HL-60 (cell line): ENCODE data around the gene SMARCAD1.

Source experiments
- DNase-seq, 2 experiments: peaks; one replicate each; pipeline ENCODE4 v3.0.0-alpha.2; 2010 to 2020; ENCODE audit warnings: low read depth in 1 of 2, low spot score in 1 of 2
- H3K27ac ChIP-seq: fragments of 250-450 bp; sonication (Bioruptor Pico); replicated peaks from 2 replicates; pipeline ENCODE4 v1.5.1; 2020; ENCODE audit warnings: mild to moderate bottlenecking, moderate library complexity
- H3K27me3 ChIP-seq: fragments of 250-450 bp; sonication (Bioruptor Pico); 2 replicates; pipeline ENCODE4 v1.5.1; 2021; ENCODE audit warnings: mild to moderate bottlenecking, moderate library complexity; ENCODE audit not compliant: insufficient read depth, poor library complexity, severe bottlenecking
- H3K4me3 ChIP-seq: replicated peaks from 2 replicates; pipeline ENCODE4 v1.5.1; 2011; ENCODE audit warnings: mild to moderate bottlenecking, control low read depth, low read length; ENCODE audit not compliant: insufficient read depth
- CTCF ChIP-seq: IDR thresholded peaks from one replicate; pipeline ENCODE4 v1.5.1; 2011; ENCODE audit warnings: low read length, control low read depth, inconsistent platforms; ENCODE audit not compliant: insufficient read depth
- GABPA ChIP-seq: IDR thresholded peaks from 2 replicates; pipeline ENCODE4 v1.6.1; 2012; ENCODE audit warnings: low read depth
- POLR2AphosphoS5 ChIP-seq: IDR thresholded peaks from 2 replicates; pipeline ENCODE4 v1.6.1; 2012; ENCODE audit warnings: low read depth
- REST ChIP-seq: IDR thresholded peaks from 2 replicates; pipeline ENCODE4 v1.6.1; 2012; ENCODE audit warnings: low read depth; ENCODE audit not compliant: insufficient replicate concordance
- SPI1 ChIP-seq: IDR thresholded peaks from 2 replicates; pipeline ENCODE4 v1.6.1; 2012; ENCODE audit warnings: low read depth, mild to moderate bottlenecking, borderline replicate concordance

SMARCAD1 gene

GRCh38 chr4:94237271-94237670, 29.6 kb downstream of the SMARCAD1 start:
- Histone ChIP-seq H3K27ac (no peak overlapping the region), H3K27me3 (no peaks in the 10 kb centered on the region), H3K4me3 (no peak overlapping the region)
- TF ChIP-seq POLR2AphosphoS5 = no peak
- no peak for TF ChIP-seq REST
- no peak for TF ChIP-seq CTCF
- TF ChIP-seq SPI1 = no peak
- no peak for TF ChIP-seq GABPA
- no peak for DNase-seq

GRCh38 chr4:94238160-94238559, 30.5 kb downstream of the SMARCAD1 start:
- Histone ChIP-seq H3K27me3 (no peaks in the 10 kb centered on the region), H3K27ac (no peak overlapping the region), H3K4me3 (no peak overlapping the region)
- TF ChIP-seq GABPA = no peak
- no peak for TF ChIP-seq SPI1
- TF ChIP-seq REST = no peak
- TF ChIP-seq CTCF = no peak
- TF ChIP-seq POLR2AphosphoS5 = no peak
- no peak for DNase-seq

- H3K4me3 ChIP-seq = no peak overlapping the region
- H3K27me3 ChIP-seq = no peaks in the 10 kb centered on the region
- H3K27ac ChIP-seq = no peak overlapping the region
- DNase-seq = no peak
- TF ChIP-seq REST = no peak
Observed at GRCh38 chr4:94240384-94240783, 32.7 kb downstream of the SMARCAD1 start.
